ENCODE data around the gene KCNJ4.
"Not testable (repeated sequence)": the region's sequence is repeated elsewhere in the genome, so short reads cannot be mapped to it uniquely, and the experiment has no call there.

Gene KCNJ4

DNA sequence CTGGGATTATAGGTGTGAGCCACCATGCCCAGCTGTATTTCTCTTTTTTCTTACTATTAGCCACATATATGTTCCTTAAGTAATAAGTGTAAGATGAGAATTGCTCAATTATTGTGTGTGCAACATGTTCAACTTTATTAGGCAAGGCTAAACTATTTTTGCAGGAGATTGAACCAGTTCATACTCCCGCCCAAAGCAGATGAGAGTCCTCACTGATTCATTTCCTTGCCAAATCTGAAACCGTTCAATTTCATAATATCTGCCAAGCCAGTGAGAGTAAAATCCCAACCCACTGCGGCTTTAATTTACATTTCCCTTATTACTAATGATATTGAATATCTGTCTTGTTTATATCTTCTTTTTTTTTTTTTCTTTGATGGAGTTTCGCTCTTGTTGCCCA lies 48.4 kb downstream of the KCNJ4 start:
- no peak for DNase-seq

DNA sequence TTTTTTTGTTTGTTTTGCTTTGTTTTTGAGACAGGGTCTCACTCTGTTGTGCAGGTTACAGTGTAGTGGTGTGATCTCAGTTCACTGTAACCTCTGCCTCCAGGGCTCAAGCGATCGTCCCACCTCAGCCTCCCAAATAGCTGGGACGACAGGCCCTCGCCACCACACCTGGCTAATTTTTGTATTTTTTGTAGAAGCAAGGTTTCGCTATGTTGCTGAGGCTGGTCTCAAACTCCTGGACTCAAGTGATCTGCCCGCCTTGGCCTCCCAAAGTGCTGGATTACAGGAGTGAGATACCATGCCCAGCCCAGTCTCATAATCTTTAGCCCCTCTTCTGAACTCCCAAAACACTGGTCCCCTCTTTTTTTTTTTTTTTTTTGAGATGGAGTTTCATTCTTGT lies 50.6 kb downstream of the KCNJ4 start:
- DNase-seq = no peak

DNA sequence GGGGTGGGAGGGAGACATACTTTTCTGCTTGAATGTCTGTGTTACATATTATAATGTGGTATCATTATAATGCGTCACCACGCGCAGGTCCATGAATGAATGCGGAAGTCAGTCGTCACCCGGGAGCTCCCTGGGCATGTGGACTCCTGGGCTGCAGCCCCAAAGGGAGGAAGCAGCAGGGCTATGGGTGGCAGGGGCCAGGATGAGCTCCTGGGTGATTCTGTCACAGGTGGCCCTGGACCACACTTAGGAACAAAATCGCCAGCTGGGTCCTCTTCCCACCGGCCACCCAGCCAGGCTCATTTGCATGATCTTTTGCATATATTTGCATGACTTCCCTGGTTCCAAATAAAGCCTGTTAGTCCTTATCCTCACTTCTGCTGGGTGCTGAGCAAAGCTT lies 51.2 kb downstream of the KCNJ4 start:
- peak; percentile 59 for DNase-seq

DNA sequence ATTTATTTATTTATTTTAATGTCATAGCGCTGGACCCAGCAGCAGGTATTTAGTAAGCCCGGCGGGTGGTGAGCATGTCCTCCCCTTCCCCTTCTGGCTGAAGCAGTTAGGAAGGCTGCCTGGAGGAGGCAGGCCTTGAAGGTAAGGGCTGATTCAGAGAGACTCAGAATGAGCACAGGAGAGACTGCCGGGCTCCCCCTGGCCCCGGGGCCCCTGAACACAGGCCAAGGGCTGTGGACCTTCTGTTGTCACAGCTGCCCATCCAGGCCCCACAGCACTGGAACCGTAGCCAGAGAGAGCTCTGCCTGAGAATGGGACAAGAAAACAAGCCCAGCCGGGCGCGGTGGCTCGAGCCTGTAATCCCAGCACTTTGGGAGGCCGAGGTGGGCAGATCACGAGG lies 52.8 kb downstream of the KCNJ4 start:
- DNase-seq = no peak

DNA sequence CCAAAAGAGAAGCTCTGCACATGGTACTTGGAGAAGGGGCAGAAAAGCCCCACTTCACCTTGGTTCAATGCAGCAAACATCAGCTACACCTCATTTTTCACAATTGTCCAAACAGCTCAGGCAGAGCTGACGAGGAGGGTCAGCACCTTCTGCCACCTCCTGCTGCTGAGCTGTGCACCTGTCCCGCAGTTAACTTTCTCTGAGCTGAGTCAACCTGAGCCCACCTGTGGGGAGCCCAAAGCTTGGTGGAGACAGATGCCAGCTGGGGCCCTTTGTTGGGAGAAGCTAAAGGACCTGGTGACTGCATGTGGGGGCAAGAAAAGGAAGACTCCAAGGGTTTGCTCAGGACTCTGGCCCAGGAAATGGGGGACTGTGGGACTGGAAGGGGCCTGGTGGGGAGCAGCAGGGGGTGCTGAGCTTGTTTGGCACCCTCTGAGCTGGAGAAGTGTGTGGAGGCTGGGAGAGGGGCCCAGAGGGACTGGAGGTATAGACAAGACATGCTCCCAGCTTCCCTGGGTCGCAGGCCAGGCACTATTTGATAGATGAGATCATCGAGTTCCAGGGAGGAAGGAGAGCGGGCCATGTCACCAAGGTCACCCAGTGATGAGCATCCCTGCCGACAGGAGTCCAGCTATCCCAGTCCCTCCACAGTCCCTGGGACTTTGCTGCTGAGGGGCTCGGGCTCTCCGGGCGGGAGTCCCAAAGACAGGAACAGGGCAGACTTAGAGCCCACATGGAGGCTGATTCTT lies 53.5 kb downstream of the KCNJ4 start:
- DNase-seq = no peak

DNA sequence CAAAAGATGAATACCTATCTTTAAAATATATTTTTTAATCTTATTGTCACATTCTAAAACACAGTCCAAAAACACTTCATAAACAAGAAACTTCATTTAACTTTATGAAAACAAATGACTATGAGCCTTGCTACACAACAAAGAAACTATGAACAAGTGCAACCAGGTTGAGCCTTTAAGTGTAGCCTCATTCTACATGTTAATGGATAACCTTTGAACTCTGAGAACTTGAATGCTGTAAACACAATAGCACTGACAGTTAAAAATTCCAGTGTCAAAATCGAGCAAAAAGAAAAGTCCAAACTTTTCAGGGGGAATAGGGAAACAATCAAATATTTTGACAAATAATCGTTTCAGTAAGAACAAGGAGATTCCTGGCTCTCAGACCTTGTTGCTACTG lies 54.7 kb downstream of the KCNJ4 start:
- DNase-seq = not testable (repeated sequence)

DNA sequence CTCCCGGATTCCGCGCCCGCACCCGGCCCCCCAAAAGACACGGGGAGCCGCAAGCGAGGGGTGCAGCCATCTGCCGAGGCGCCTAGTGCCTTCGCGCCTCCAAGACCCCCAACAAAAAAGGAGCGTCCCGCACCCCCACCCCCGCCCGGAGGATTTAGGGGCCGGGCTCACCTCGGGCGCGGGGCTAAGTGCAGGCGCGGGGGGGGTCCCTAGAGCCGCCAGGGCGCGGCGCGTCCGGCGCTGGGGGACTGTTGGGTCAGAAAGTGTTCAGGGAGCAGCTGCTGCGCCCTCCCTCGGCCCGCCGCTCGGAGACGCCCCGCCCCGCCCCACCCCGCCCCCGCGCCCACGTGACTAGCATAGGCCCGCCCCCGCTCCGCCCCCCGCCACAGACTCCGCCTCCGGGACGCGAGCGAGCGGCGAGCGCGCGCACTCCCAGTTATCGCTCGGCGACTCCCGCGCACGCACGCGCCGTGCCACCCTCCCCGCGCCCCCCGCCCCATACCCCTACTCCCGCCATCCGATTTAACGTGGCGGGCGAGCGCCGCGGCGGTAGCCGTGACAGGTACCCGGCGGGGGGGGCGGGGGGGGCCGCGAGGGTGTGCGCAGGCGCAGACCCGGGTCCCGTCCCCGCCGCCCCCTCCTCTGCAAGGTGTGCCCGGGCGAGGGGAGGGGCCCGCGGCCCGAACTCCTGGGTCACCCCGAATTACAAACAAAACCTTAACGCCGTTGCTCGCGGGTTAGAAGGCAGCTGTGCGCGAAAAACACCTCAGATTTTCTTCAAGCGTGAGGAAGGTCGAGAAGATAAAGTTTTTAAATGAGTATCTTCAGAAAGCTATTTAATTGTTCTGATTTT lies 56.2 kb downstream of the KCNJ4 start:
- DNase-seq = peak; percentile 82

DNA sequence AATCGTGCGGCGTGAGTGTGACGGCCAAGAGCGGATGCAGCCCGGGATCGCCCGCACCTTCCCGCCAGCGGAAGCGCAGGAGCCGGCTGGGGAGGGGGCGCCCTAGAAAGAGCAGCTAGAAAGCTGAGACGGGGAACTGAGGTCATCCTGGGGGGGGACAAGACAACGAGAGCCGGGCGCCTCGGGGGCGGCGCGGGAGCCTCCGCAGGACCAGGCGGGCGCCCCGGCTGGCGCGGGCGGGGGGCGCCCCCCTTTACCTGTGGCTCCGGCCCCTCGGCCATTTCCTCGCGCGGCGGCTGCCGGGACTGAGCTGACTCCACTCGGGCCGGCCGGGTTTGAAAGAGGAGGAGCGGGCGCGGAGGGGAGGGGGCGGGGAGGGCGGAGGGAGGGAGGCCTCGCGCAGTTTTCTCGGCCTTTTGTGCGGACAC lies 56.8 kb downstream of the KCNJ4 start:
- DNase-seq = peak; percentile 45

DNA sequence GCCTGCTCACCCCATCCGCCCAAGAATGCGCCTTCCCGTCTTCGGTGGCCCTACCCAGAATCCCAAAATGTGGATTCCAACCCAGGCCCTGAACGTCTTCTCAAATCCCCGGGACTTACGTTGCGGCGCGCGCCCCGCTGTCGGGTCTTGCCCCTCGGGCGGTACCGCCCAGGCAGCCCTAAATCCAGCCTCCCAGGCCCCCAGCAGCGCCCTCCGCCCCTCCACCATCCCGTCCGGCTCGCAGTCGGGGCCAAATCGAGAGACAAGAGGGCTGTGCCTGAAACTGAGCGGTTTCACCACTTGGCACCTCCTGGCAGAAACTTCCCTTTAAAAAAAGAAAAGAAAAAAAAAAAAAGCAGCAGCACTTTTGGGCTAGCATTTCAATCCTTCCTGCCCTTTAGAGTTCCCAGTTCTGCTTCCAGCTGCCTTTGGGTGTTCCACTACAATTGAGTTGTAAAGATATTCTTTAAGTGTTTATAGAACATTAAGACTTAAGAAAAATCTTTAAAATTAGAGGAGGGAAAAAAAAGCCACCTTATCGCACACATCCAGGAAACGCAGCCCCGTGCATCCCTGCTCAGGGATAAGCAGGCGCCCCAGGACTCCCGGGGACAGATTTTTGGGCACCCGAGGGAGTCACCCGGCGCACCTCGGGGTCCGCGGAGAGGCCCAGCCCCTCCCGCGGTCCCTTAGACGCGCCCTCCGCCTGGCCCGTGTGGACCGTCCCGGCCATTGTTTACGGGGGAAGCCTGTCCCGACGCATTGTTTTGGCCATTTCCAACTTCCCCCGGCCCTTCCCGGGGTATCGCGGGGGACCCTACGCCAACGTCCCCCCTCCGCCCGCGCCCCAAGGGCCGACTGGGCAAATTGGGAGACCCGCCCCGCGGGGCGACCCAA lies 57.6 kb downstream of the KCNJ4 start:
- DNase-seq = peak; percentile 40

DNA sequence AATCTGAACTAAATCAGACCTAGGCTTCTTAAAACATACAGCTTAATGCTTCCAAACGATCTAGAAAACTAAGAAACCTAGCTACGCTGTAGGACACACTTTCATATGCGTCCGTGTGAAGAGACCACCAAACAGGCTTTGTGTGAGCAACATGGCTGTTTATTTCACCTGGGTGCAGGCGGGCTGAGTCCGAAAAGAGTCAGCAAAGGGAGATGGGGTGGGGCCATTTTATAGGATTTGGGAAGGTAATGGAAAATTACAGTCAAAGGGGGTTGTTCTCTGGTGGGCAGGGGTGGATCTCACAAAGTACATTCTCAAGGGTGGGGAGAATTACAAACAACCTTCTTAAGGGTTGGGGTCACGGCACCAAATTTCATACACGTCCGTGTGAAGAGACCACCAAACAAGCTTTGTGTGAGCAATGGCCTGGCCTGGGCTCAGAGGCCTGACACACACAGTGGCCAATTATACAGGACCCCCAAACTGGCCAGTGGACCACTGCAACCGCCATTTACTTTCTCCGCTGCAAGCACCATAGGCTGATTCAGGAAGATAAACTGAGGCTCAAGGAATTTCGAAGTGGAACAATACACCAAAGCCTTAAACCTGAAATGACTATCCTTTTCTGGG lies 58.4 kb downstream of the KCNJ4 start:
- not testable (repeated sequence) for DNase-seq

DNA sequence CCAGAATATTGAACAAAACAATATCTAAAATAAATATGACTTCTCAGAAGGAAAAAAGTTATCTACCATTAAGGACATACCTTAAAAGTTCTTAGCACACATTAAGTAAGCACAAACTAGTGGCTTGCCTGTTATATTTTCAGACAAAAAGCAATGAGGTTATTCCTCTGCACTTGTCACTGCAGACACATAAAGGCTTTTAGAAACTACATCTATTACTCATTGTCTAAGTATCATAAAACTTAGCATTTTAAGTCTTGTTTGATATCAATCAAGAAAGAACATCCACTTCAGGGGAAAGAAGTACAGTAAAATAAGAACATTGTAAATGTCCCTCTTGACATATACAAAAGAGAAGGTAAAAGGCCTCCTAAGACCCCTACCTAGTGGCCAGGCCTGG lies 59.1 kb downstream of the KCNJ4 start:
- not testable (repeated sequence) for DNase-seq

DNA sequence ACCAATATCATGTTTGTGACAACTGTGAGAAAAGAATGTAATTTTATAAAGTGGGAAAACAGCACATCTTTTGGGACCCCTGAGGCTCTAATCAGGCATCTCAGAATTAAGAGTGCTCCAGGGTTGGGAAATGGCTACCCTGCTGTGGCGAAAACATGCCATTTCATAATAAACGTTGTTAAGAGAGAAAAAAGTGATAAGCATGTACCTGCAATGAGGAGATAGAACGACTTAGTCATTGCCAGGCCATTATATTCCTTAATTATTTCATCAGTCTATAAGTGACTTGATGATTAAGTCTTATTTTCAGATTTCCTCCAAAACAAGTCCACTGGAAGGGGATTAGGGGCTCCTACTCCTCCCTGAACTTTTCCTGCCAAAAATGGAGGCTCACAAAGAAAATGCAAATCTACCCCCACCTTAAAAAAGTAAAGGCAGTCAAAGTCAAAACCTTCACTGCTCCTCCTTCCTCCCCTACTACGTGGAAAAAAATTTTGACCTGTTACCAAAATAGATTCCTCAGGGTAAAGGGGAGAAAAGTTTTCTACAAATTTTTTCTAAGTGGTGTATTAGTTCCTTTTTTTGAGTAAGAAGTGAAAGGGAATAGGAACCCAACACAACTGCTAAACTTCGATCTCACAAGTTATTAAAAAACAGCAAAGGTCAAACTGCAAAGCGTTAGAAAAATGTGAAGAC lies 59.9 kb downstream of the KCNJ4 start:
- not testable (repeated sequence) for DNase-seq

DNA sequence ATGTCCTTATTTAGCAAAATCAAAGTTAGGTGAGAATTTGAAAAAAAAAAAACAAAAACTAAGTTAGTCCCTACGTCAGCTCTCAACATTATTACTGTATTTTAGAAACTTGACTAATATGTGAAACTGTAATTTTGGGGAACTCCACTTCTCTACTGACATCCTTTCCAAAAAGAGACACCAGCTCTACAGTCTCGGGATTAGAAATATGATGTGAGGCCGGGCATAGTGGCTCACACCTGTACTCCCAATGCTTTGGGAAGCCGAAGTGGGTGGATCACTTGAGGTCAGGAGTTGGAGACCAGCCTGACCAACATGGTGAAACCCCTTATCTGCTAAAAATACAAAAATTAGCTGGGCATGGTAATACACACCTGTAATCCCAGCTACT lies 65.6 kb downstream of the KCNJ4 start:
- not testable (repeated sequence) for DNase-seq

DNA sequence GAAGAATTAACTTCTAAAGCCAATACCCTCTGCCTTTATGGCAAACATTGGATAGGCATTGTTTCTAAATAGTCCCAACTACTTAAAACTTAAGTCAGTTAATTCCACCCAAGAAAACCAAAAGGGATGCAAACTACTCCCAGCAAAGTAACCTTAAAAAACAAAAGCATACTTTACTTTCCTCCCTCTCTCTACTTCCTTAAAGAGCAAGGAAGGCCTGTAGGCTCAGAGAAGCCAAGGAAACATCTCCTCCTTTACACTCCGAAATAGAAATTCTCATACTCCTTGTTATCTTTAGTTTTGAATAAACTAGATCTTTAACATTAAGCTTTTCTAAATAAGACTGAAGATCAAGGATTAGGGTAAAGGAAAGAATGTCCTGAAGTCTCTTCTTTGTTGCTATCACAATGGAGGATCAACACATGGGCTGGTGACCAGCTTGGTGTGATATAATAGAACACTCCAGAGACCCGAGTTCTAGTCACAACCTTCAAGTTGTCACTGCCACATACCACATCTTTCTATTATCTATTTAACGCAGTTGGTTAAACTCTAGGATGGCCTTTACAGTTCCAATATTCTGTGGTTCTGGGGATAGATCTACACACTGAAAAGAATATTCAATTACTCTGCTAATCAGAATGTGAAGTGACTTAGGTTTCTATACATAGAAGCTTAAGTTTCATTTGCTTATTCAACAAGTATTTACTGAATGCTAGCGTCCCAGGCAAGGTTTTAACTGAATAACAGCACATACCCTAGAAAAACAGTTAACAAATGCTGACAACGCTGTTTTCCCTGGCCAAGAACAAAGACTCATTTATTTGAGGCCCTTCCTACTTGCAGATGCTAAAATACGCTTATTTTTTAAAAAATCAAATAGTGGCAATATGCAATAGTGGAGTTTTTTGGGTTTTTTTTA lies 66.2 kb downstream of the KCNJ4 start:
- not testable (repeated sequence) for DNase-seq

DNA sequence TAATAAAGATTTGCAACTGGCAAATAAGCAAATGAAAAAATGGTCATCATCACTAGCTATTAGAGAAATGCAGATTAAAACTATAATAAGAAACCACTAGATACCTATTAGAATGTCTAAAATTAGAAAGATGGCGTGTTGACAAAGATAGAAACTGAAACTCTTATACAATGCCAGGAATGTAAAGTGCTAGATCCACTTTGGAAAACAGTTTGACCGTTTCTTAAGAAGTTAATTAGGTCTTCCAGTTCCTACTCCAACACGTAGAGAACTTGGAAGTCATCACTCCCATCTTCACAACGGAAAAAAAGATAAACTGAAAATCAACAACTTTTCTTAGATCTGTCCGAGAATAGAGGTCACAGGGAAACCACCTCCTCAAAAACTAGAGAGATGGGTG lies 68.1 kb downstream of the KCNJ4 start:
- not testable (repeated sequence) for DNase-seq

DNA sequence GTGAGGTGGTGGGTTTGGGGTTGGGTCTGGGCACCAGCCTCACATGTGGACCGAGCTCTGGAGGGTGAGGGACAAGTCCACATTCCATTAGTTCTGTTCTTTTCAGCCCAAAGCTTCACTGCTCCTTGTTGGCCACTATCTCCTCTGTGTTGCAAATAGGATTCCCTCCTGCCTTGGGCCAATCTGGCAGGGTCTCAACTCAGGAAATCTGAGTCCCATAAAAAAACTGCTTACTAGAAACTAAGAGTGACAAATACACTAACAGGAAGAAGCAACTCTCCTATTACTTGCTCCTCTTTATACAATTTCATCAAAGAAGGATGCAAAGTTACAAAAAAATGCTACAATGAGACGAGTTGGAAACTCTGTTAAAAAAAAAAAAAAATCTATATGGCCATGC lies 71.6 kb downstream of the KCNJ4 start:
- DNase-seq = no peak

DNA sequence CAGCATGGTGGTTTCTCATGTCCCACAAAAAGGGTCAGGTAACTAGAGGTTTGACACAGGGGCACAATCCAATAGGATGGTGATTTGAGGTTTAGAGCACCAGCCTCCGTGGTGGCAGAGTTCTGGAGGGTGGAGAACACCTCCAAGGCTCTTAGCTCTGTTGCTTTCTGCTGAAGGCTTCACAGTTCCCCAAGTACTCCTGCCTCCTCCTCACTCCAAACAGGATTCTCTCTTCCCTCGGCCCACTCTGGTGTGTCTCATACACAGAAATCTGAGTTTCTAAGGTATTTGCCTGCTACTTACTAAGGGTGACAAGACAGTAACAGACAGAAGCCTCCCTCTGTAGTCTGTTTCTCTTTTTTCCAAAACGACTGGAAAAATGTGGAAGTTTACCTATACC lies 73.6 kb downstream of the KCNJ4 start:
- not testable (repeated sequence) for DNase-seq

All from fibroblast of skin of right biceps (primary cell).